H1 (cell line): ENCODE data around the gene CTSW. TPM values are rescaled to one million over a fixed set of nuclear protein-coding genes. Genes with fewer than 3 reads are reported as not detected.

Experiments
- ATF2 ChIP-seq: IDR thresholded peaks from 2 replicates; pipeline ENCODE4 v1.6.1; 2012; ENCODE audit warnings: low read length, inconsistent platforms
- SP4 ChIP-seq: IDR thresholded peaks from 2 replicates; pipeline ENCODE4 v1.6.1; 2012; ENCODE audit warnings: low read length, inconsistent platforms
- TAF1 ChIP-seq: IDR thresholded peaks from 2 replicates; pipeline ENCODE4 v1.6.1; 2011; ENCODE audit warnings: mild to moderate bottlenecking, low read depth, low read length
- polyA plus RNA-seq, 7 experiments: library from polyadenylated mRNA; depleted of rRNA in 3 of 7; stranded (reverse) in 5 of 7; unstranded in 2 of 7; fragments of >200 nt in 5 of 7; fragments of 200-250 nt in 2 of 7; gene quantifications; 1 replicate in 5 of 7; 2 replicates in 1 of 7; 4 replicates in 1 of 7; pipeline versions ENCODE4 v1.2.1 to v1.2.3, GENCODE V29; 2011 to 2013; ENCODE audit warnings: missing spikeins in 2 of 7, mixed read lengths in 2 of 7
- total RNA-seq: library from RNA; stranded (reverse); fragmentation: NEBNext Ultra II Directional; extraction: Animal tissue kit (Norgen Biotek cat#: 25700); gene quantifications from 2 replicates; pipeline ENCODE4 v1.2.1, GENCODE V29; 2021

The CTSW gene
- total and polyA plus RNA-seq, 2 of the 8 experiments (the other 6 are each of a cell fraction or from before 2014, with no cell fraction given) = not detected

DNA sequence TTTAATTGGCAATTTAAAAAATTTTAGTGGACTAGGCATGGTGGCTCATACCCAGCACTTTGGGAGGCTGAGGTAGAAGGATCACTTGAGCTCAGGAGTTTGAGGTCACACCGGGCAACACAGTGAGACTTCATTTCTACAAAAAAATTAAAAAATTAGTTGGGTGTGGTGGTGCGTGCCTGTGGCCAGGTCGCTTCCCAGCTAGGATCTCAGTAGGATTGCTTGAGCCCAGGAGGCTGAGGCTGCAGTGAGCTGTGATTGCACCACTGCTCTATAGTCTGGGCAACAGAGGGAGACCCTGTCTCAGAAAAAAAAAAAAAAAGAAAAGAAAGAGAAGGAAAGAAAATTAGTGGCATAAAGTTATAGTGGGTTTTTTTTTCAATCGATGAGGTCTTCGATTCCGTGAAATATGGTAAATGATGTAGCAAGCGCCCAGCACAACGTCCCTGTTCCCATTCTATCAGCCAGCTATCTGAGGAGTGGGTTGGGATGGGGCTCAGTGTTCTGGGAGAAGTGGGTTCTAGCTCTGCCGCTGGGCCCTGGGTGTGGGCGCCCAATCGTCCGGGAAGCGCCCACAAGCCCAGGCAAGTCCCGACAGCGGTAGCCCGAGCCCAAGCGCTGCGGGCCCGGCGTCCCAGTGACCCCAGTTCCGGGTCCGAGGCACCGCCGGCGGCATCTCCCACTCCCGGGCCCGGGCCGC is 19.2 kb downstream of the CTSW start (continued):
- no peak for TF ChIP-seq SP4
- no peak for TF ChIP-seq TAF1
- TF ChIP-seq ATF2 = no peak
- TF ChIP-seq, all 59 proteins: peak for 0
